ENCODE results near the gene TARBP1.
"Not testable (repeated sequence)": the region's sequence is repeated elsewhere in the genome, so short reads cannot be mapped to it uniquely, and the experiment has no call there.

The TARBP1 gene

GRCh38 chr1:234478481-234479309 is at the start of gene TARBP1:
Gene TARBP1 (minus strand): TSS chr1:234479179. CDS start chr1:234479103, 76 bp downstream.
- DNase-seq (ENCODE audit: low read depth in 2 of 3, low spot score in 2 of 3): peak in 2 of 3 experiments; percentile 58 to 59

GRCh38 chr1:234528074-234528865 is 49.3 kb upstream of the TARBP1 start:
- DNase-seq (ENCODE audit: low read depth in 2 of 3, low spot score in 2 of 3): no peak

- no peak for DNase-seq (ENCODE audit: low read depth in 2 of 3, low spot score in 2 of 3)
Observed at GRCh38 chr1:234527346-234527745, 48.4 kb upstream of the TARBP1 start.

- DNase-seq (ENCODE audit: low read depth in 2 of 3, low spot score in 2 of 3): no peak
Observed at GRCh38 chr1:234526922-234527321, 47.9 kb upstream of the TARBP1 start.

- no peak for DNase-seq (ENCODE audit: low read depth in 2 of 3, low spot score in 2 of 3)
Observed at GRCh38 chr1:234525099-234525799, 46.3 kb upstream of the TARBP1 start.

GRCh38 chr1:234521836-234522235 is 42.9 kb upstream of the TARBP1 start:
- DNase-seq (ENCODE audit: low read depth in 2 of 3, low spot score in 2 of 3): no peak

- DNase-seq (ENCODE audit: low read depth in 2 of 3, low spot score in 2 of 3): no peak
Observed at GRCh38 chr1:234520908-234521817, 42.2 kb upstream of the TARBP1 start.

- no peak for DNase-seq (ENCODE audit: low read depth in 2 of 3, low spot score in 2 of 3)
Observed at GRCh38 chr1:234519506-234519905, 40.5 kb upstream of the TARBP1 start.

- no peak for DNase-seq (ENCODE audit: low read depth in 2 of 3, low spot score in 2 of 3)
Observed at GRCh38 chr1:234518876-234519275, 39.9 kb upstream of the TARBP1 start.

GRCh38 chr1:234518086-234518485 is 39.1 kb upstream of the TARBP1 start:
- DNase-seq (ENCODE audit: low read depth in 2 of 3, low spot score in 2 of 3): not testable (repeated sequence)

GRCh38 chr1:234517110-234517802 is 38.3 kb upstream of the TARBP1 start:
- DNase-seq (ENCODE audit: low read depth in 2 of 3, low spot score in 2 of 3): no peak

GRCh38 chr1:234515821-234516241 is 36.9 kb upstream of the TARBP1 start:
- DNase-seq (ENCODE audit: low read depth in 2 of 3, low spot score in 2 of 3): no peak

GRCh38 chr1:234515411-234515810 is 36.4 kb upstream of the TARBP1 start:
- DNase-seq (ENCODE audit: low read depth in 2 of 3, low spot score in 2 of 3): no peak

GRCh38 chr1:234512451-234512861 is 33.5 kb upstream of the TARBP1 start:
- no peak for DNase-seq (ENCODE audit: low read depth in 2 of 3, low spot score in 2 of 3)

- DNase-seq (ENCODE audit: low read depth in 2 of 3, low spot score in 2 of 3): no peak
Observed at GRCh38 chr1:234509457-234510328, 30.7 kb upstream of the TARBP1 start.

- no peak for DNase-seq (ENCODE audit: low read depth in 2 of 3, low spot score in 2 of 3)
Observed at GRCh38 chr1:234507626-234508387, 28.8 kb upstream of the TARBP1 start.

GRCh38 chr1:234507089-234507488 is 28.1 kb upstream of the TARBP1 start:
- no peak for DNase-seq (ENCODE audit: low read depth in 2 of 3, low spot score in 2 of 3)

- DNase-seq (ENCODE audit: low read depth in 2 of 3, low spot score in 2 of 3): no peak
Observed at GRCh38 chr1:234505769-234506102, 26.8 kb upstream of the TARBP1 start.
